Measurements from ENCODE around the gene DNAH5.

The DNAH5 gene

GRCh38 chr5:13692172-13692571 lies 252.3 kb downstream of the DNAH5 start:
- no peak for DNase-seq

- DNase-seq, result no peak
These were observed 268.0 kb downstream of the DNAH5 start for GRCh38 chr5:13676531-13676930.

GRCh38 chr5:13674391-13674790 lies 270.1 kb downstream of the DNAH5 start:
- DNase-seq, result no peak

- no peak for DNase-seq
These were observed 271.0 kb downstream of the DNAH5 start for GRCh38 chr5:13673511-13673910.

GRCh38 chr5:13664377-13664776 lies 280.1 kb downstream of the DNAH5 start:
- no peak for DNase-seq

GRCh38 chr5:13662626-13663025 lies 281.9 kb downstream of the DNAH5 start:
- no peak for DNase-seq

- no peak for DNase-seq
These were observed 283.2 kb downstream of the DNAH5 start for GRCh38 chr5:13661272-13661671.

GRCh38 chr5:13660072-13660471 lies 284.4 kb downstream of the DNAH5 start:
- no peak for DNase-seq

- no peak for DNase-seq
These were observed 285.1 kb downstream of the DNAH5 start for GRCh38 chr5:13659391-13659790.

- no peak for DNase-seq
These were observed 285.7 kb downstream of the DNAH5 start for GRCh38 chr5:13658761-13659160.

- no peak for DNase-seq
These were observed 286.3 kb downstream of the DNAH5 start for GRCh38 chr5:13658152-13658551.

- no peak for DNase-seq
These were observed 290.8 kb downstream of the DNAH5 start for GRCh38 chr5:13653709-13654108.

GRCh38 chr5:13649656-13650055 lies 294.8 kb downstream of the DNAH5 start:
- no peak for DNase-seq

- no peak for DNase-seq
These were observed 295.7 kb downstream of the DNAH5 start for GRCh38 chr5:13648822-13649221.

GRCh38 chr5:13643734-13644133 lies 300.8 kb downstream of the DNAH5 start:
- DNase-seq, result no peak

GRCh38 chr5:13643196-13643595 lies 301.3 kb downstream of the DNAH5 start:
- no peak for DNase-seq

Data from GF-D8 (cell line).